Osteocyte (in vitro differentiated cells): Measurements from ENCODE around the gene NAP1L5. TPM values are rescaled to one million over a fixed set of nuclear protein-coding genes. Genes with fewer than 3 reads are reported as not detected.

Experiments
- DNase-seq: peaks from one replicate; pipeline ENCODE4 v3.0.0; 2021; ENCODE audit warnings: mixed read lengths; ENCODE audit not compliant: unreplicated experiment; ENCODE audit errors: extremely low spot score
- H3K27ac Mint-ChIP-seq: one replicate; pipeline ENCODE4 v1.8.0; 2021; ENCODE audit warnings: mild to moderate bottlenecking, mixed read lengths; ENCODE audit not compliant: unreplicated experiment
- H3K27me3 Mint-ChIP-seq: one replicate; pipeline ENCODE4 v1.8.0; 2021; ENCODE audit warnings: mixed read lengths; ENCODE audit not compliant: unreplicated experiment
- H3K36me3 Mint-ChIP-seq: one replicate; pipeline ENCODE4 v1.8.0; 2021; ENCODE audit warnings: mixed read lengths; ENCODE audit not compliant: unreplicated experiment
- H3K4me1 Mint-ChIP-seq: one replicate; pipeline ENCODE4 v1.8.0; 2021; ENCODE audit warnings: mixed read lengths; ENCODE audit not compliant: unreplicated experiment
- H3K4me3 Mint-ChIP-seq: one replicate; pipeline ENCODE4 v1.8.0; 2021; ENCODE audit warnings: mild to moderate bottlenecking, moderate library complexity, mixed read lengths; ENCODE audit not compliant: unreplicated experiment
- H3K9me3 Mint-ChIP-seq: one replicate; pipeline ENCODE4 v1.8.0; 2021; ENCODE audit warnings: mixed read lengths; ENCODE audit not compliant: unreplicated experiment
- total RNA-seq: library from RNA; stranded (reverse); gene quantifications from 2 replicates; pipeline ENCODE4 v1.2.1, GENCODE V29; 2021
- TF ChIP-seq, protein P1 (sequence below): fragments of 200-600 bp; sonication (generic); IDR thresholded peaks from 2 replicates; pipeline ENCODE4 v1.5.0; 2021; ENCODE audit warnings: antibody characterized with exemption, mild to moderate bottlenecking, moderate library complexity

The NAP1L5 gene
- total RNA-seq, 1 donor from 2014 or later = 5.7 TPM

- Mint-ChIP-seq H3K4me1 (no peaks in the 10 kb centered on the region), H3K9me3 (no peaks in the 10 kb centered on the region), H3K4me3 (no peak overlapping the region), H3K36me3 (peaks cover 23% of the 10 kb centered on the region), H3K27me3 (no peaks in the 10 kb centered on the region), H3K27ac (no peak overlapping the region)
- no peak for DNase-seq
- TF ChIP-seq, protein P1, sequence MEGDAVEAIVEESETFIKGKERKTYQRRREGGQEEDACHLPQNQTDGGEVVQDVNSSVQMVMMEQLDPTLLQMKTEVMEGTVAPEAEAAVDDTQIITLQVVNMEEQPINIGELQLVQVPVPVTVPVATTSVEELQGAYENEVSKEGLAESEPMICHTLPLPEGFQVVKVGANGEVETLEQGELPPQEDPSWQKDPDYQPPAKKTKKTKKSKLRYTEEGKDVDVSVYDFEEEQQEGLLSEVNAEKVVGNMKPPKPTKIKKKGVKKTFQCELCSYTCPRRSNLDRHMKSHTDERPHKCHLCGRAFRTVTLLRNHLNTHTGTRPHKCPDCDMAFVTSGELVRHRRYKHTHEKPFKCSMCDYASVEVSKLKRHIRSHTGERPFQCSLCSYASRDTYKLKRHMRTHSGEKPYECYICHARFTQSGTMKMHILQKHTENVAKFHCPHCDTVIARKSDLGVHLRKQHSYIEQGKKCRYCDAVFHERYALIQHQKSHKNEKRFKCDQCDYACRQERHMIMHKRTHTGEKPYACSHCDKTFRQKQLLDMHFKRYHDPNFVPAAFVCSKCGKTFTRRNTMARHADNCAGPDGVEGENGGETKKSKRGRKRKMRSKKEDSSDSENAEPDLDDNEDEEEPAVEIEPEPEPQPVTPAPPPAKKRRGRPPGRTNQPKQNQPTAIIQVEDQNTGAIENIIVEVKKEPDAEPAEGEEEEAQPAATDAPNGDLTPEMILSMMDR = no peak
Measured at GRCh38 chr4:88674565-88674964, 23.1 kb downstream of the NAP1L5 start.

DNA sequence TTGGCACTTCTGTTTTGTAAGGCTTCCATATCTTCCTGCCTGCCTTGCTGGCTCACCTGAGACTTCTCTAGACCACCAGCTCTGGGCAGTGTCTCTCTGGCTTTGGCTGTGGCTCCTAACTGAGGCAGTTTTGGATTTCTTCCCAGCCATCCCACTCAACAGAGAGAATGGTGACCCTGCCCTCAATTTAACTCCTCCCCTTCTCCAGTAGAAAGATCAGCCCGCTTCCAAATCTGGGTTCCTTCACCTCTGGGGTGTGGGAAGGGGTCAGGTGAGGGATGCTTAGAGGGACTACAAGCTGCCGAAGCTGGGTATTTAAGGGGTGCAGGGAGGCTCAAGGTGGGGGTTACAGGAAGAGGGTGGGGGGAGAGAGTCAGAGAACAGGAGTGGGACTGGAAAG lies 23.7 kb downstream of the NAP1L5 start:
- no peaks in the 10 kb centered on the region for H3K4me1 Mint-ChIP-seq
- no peaks in the 10 kb centered on the region for H3K27me3 Mint-ChIP-seq
- no peaks in the 10 kb centered on the region for H3K9me3 Mint-ChIP-seq
- TF ChIP-seq, protein P1 = no peak
- DNase-seq = no peak
- no peak overlapping the region for H3K4me3 Mint-ChIP-seq
- peaks cover 20% of the 10 kb centered on the region for H3K36me3 Mint-ChIP-seq
- no peak overlapping the region for H3K27ac Mint-ChIP-seq

DNA sequence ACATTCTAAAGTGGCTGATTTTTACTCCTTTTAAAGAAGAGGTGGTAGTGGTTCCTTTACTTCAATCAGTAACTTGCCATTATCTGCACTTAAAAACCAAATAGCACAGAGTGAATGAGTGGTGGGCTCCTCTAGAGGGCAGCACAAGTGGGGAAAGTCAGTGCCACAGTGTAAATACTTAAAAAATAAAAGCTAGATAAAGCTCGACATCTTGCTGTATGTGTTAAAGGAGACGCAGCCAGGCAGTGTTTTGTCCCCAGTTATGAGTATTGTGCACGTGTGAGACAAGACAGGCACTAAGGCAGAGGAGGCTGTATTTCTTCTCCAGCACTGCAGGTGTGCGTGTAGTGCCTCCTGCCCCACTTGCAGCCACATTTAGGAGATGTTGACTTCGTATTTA lies 24.6 kb downstream of the NAP1L5 start:
- H3K36me3 Mint-ChIP-seq = peaks cover 15% of the 10 kb centered on the region
- H3K4me3 Mint-ChIP-seq = no peak overlapping the region
- no peaks in the 10 kb centered on the region for H3K27me3 Mint-ChIP-seq
- peaks cover 4% of the 10 kb centered on the region for H3K4me1 Mint-ChIP-seq
- H3K9me3 Mint-ChIP-seq = no peaks in the 10 kb centered on the region
- no peak overlapping the region for H3K27ac Mint-ChIP-seq
- no peak for DNase-seq
- TF ChIP-seq, protein P1 = peak; percentile 67

DNA sequence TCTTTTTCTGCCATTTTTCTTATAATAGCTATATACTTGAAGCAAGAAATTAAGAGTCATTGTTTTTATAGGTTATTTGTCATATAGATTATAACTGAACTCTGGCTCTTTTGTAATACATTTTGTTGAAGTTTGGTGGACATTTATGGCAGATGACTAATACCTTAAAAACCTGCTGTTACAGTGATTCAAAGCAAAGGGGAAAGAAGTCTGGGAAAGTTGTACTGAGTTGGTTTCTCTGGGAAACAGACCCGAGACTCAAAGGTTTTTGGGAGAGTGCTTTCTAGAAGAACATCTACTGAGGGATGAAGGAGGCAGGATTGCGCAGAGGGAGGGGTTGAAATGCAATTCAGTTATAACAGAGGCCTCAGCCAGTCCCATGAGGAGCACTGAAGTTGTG lies 35.9 kb downstream of the NAP1L5 start:
- Mint-ChIP-seq H3K9me3 (no peaks in the 10 kb centered on the region), H3K4me3 (no peak overlapping the region)
- DNase-seq = no peak

DNA sequence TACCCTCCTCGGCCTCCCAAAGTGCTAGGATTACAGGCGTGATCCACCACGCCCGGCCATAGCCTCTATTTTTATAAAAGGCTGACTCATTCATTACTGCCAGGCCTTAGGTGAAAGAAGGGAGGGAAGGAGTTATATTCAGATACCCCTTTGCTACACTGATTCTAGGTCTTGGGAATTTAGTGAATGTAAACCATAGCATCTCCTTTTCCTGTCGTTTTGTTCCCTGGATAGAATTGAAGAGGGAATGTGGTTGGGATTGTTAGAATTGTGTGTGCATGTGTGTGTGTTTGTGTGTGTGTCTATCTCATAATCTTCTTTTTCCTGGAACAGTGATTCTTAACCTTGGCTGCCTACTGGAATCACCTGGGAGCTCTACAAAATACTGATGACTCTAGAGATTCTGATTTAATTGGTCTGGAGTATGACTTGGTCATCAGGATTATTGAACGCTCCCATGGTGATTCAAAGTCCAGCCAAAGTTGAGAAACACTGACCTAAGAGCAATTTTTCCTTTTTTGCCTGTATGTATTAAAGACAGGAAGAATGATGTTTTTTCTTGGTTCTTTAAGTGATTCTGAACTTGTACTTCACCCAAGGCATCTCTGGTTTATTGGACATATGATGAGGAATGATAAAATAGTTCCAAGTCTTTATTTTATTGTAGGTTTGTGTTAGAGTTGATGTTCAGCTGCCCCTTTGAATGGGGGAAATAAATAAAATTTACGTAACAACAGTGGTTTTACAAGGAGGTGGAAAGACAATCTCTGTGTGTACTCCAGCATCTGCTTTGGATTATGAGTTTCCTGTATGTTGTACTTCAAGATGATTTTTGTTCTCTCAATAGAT lies 37.0 kb downstream of the NAP1L5 start:
- TF ChIP-seq, protein P1 = no peak
- H3K9me3 Mint-ChIP-seq = no peaks in the 10 kb centered on the region
- peaks cover 8% of the 10 kb centered on the region for H3K36me3 Mint-ChIP-seq
- H3K27me3 Mint-ChIP-seq = no peaks in the 10 kb centered on the region
- DNase-seq = no peak
- H3K4me3 Mint-ChIP-seq = no peak overlapping the region
- peak overlapping the region; percentile 78 for H3K27ac Mint-ChIP-seq
- peaks cover 35% of the 10 kb centered on the region for H3K4me1 Mint-ChIP-seq

More for the DNA sequence above, 35.9 kb downstream of the NAP1L5 start:
- no peaks in the 10 kb centered on the region for H3K27me3 Mint-ChIP-seq
- H3K36me3 Mint-ChIP-seq = peaks cover 3% of the 10 kb centered on the region
- TF ChIP-seq, protein P1 = no peak
- H3K4me1 Mint-ChIP-seq = peaks cover 35% of the 10 kb centered on the region
- H3K27ac Mint-ChIP-seq = peak overlapping the region; percentile 80
